Measurements from ENCODE around the gene LYPD4. TPM values are rescaled to one million over a fixed set of nuclear protein-coding genes. Genes with fewer than 3 reads are reported as not detected.
A peak's percentile ranks its signal among the peaks of the same experiment; 100 is the strongest.

The LYPD4 gene
- total RNA-seq, 1 experiment from 2014 or later = not detected

GRCh38 chr19:41872775-41873647 is 28.5 kb upstream of the LYPD4 start:
- H2AFZ ChIP-seq (ENCODE audit: low read length) = no peak overlapping the region
- no peak overlapping the region for H3K4me3 ChIP-seq (ENCODE audit: low read length)
- ATAC-seq (peak; percentile 84), DNase-seq (peak; percentile 75)
- CTCF ChIA-PET = interaction anchor here (0.5 to 0.6 kb wide), 3 partner anchors 86 to 386 kb away, joined by 3 to 7 read pairs (median 3); partner anchors contain the start of gene RABAC1
- no peak overlapping the region for H3K27ac ChIP-seq (ENCODE audit: low read length)
- BruUV-seq (replicated peaks) = no TSS peak
- peaks cover 17% of the 10 kb centered on the region for H4K20me1 ChIP-seq (ENCODE audit: low read length)
- no peak overlapping the region for H3K4me2 ChIP-seq (ENCODE audit: low read length)
- TF ChIP-seq EZH2phosphoT487 (IDR thresholded peaks at IDR 0.05; ENCODE audit: borderline replicate concordance, low read length) (no peak), EZH2 (IDR thresholded peaks at IDR 0.05; ENCODE audit: low read length, unreplicated experiment) (no peak), CTCF (conservative IDR thresholded peaks at IDR 0.05; ENCODE audit: low read depth, low read length) (peak; percentile 78)
- peaks cover 8% of the 10 kb centered on the region; the same call in 1 of the 2 replicates for H3K4me1 ChIP-seq (ENCODE audit: insufficient read depth, low read length)
- H3F3A ChIP-seq (ENCODE audit: low read length, unreplicated experiment) = no peaks in the 10 kb centered on the region
- H3K36me3 ChIP-seq (ENCODE audit: low read depth, low read length) = peaks cover 29% of the 10 kb centered on the region
- no peaks in the 10 kb centered on the region for H3K27me3 ChIP-seq (ENCODE audit: low read length)
- no peaks in the 10 kb centered on the region for H3K9me2 ChIP-seq (replicated peaks; ENCODE audit: low read length)
- H3K79me2 ChIP-seq (ENCODE audit: low read length) = peaks cover 3% of the 10 kb centered on the region; the same call in 1 of the 2 replicates
- POLR2A ChIA-PET (ENCODE audit: unreplicated experiment) = no interaction called here
- no peaks in the 10 kb centered on the region for H3K9me3 ChIP-seq (ENCODE audit: low read length)
- no peak overlapping the region for H3K9ac ChIP-seq (ENCODE audit: low read length)
- intact Hi-C loops (cut with micrococcal nuclease) = loop anchor here (5.0 kb wide), 2 partner anchors 64 to 84 kb away; partner anchors contain the start of gene RABAC1

GRCh38 chr19:41872384-41872774 is 27.9 kb upstream of the LYPD4 start:
- H3K79me2 ChIP-seq (ENCODE audit: low read length) = peaks cover 8% of the 10 kb centered on the region; the same call in 1 of the 2 replicates
- intact Hi-C loops (cut with micrococcal nuclease) = loop anchor here (5.0 kb wide), 2 partner anchors 65 to 85 kb away; partner anchors contain the start of gene RABAC1
- no peaks in the 10 kb centered on the region for H3F3A ChIP-seq (ENCODE audit: low read length, unreplicated experiment)
- DNase-seq (no peak), ATAC-seq (no peak)
- POLR2A ChIA-PET (ENCODE audit: unreplicated experiment) = no interaction called here
- H2AFZ ChIP-seq (ENCODE audit: low read length) = no peak overlapping the region
- BruUV-seq (replicated peaks) = TSS peak; percentile 19
- no peak overlapping the region for H3K4me2 ChIP-seq (ENCODE audit: low read length)
- no peaks in the 10 kb centered on the region for H3K9me3 ChIP-seq (ENCODE audit: low read length)
- H3K27me3 ChIP-seq (ENCODE audit: low read length) = no peaks in the 10 kb centered on the region
- no peak overlapping the region for H3K27ac ChIP-seq (ENCODE audit: low read length)
- no peak overlapping the region for H3K4me3 ChIP-seq (ENCODE audit: low read length)
- H3K4me1 ChIP-seq (ENCODE audit: insufficient read depth, low read length) = peaks cover 8% of the 10 kb centered on the region; the same call in 1 of the 2 replicates
- H3K9ac ChIP-seq (ENCODE audit: low read length) = no peak overlapping the region
- CTCF ChIA-PET = no interaction called here
- H4K20me1 ChIP-seq (ENCODE audit: low read length) = peaks cover 23% of the 10 kb centered on the region
- TF ChIP-seq EZH2phosphoT487 (IDR thresholded peaks at IDR 0.05; ENCODE audit: borderline replicate concordance, low read length) (no peak), CTCF (conservative IDR thresholded peaks at IDR 0.05; ENCODE audit: low read depth, low read length) (no peak), EZH2 (IDR thresholded peaks at IDR 0.05; ENCODE audit: low read length, unreplicated experiment) (no peak)
- H3K9me2 ChIP-seq (replicated peaks; ENCODE audit: low read length) = no peaks in the 10 kb centered on the region
- H3K36me3 ChIP-seq (ENCODE audit: low read depth, low read length) = peaks cover 35% of the 10 kb centered on the region
